NCI-H510A treated with DMSO at 0.1 percent for 48 hours (cell line): Measurements from ENCODE around the gene CREBZF.
"Not testable (repeated sequence)": the region's sequence is repeated elsewhere in the genome, so short reads cannot be mapped to it uniquely, and the experiment has no call there.

Experiments
- DNase-seq: peaks from one replicate; lab custom pipeline; 2025; lab: John Stamatoyannopoulos, UW

The CREBZF gene

DNA sequence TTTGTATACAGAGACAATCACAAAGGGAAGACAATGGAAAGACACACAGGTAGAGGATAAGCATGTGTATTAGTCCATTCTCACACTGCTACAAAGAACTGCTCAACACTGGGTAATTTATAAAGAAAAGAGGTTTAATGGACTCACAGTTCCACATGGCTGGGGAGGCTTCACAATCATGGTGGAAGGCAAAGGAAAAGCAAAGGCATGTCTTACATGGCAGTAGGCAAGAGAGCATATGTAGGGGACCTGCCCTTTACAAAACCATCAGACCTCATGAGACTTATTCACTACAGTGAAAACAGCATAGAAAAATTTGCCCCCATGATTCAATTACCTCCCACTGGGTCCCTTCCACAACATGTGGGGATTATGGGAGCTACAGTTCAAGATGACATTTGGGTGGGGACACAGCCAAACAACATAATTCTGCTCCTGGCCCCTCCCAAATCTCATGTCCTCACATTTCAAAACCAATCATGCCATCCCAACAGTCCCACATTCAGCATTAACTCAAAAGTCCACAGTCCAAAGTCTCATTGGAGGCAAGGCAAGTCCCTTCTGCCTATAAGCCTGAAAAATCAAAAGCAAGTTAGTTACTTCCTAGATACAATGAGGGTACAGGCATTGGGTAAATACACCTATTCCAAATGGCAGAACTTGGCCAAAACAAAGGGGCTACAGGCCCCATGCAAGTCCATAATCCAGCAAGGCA, 6.2 kb upstream of the CREBZF start:
- not testable (repeated sequence) for DNase-seq

DNA sequence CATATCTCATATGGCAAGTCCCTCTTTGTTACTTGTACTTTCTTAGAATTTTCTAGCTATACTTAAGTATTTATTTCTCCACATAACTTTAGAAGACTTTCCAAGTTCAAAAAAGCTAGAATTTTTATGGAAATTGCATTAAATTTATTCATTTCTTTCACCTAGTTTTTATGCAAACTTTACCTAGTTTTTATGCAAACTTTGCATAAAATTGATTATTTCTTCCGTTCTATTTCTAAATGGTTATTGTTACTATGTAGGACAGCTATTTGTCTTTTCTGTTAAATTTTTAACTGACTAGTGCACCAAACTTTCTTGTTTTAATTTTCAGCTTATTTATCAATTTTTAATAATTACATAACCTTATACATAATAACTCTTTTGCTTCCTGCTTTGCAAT, 3.2 kb upstream of the CREBZF start:
- DNase-seq, result no peak

- no peak for DNase-seq
Measured at GRCh38 chr11:85666687-85667086, 1.8 kb upstream of the CREBZF start.

GRCh38 chr11:85665733-85666132, 804 bp upstream of the CREBZF start:
- DNase-seq, result no peak

- DNase-seq, result peak; percentile 63
Measured at GRCh38 chr11:85663753-85664614, 945 bp downstream of the CREBZF start.

DNA sequence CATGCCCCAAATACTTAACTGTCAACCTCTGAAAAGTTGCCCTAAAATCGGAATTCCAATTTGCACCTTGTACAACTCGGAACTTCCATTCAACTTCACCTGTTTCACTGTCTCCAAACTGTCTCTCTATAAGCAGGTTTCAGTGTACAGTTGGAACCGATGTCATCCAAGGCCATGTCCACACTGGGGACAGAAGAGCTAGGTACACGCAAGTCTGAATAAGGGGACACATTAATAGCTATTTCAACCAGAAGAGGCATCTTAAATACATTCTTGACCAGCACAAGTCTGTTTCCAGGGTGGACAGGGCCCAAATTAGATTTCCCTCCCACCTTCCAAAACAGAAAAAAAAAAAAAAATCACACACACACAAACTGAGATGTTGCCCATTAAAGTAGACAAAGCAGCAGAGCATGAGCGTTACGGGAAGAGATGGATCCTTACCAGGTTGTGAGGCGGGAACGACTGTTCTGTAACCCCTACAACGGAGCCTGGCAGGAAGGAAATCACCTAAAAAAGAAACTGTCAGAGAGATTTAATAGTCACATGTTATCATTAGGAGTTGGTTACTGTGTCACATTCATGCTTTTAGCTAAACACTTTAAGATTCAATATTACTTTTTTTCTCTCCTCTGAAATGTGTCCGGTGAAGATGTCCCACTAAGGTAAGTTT, 1.7 kb downstream of the CREBZF start:
- DNase-seq, result no peak

DNA sequence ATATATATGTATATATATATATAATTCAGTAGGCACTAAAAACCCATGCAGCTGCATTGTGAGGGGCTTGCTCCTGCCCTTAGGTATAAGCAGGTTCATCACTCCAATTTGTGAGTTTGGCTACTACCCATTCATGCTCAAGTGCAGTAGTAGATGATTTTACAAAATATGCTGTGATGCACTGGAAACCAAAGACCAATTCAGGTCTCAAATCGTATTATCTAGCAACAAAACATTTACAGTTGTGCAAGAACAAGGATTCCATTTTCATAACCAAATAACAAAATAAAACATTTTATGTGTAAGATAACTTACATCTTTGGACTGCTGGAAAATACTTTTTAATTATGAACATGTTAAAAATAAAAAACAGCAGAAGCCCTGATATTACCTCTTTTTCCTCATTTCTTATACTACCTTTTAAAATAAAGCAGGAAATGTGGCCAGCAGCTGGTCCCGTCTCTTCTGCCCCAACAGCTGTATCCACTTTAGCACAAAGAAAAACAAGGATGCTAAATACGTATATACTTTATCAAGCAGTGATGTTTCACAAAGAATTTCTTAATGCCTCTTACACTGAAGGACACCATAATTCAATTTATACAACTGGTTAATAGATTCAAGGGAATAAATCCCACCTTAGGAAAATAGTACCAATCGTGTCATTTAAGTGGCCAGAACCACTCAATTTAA, 2.8 kb downstream of the CREBZF start:
- no peak for DNase-seq

- DNase-seq, result no peak
Measured at GRCh38 chr11:85658180-85658579, 6.7 kb downstream of the CREBZF start.

DNA sequence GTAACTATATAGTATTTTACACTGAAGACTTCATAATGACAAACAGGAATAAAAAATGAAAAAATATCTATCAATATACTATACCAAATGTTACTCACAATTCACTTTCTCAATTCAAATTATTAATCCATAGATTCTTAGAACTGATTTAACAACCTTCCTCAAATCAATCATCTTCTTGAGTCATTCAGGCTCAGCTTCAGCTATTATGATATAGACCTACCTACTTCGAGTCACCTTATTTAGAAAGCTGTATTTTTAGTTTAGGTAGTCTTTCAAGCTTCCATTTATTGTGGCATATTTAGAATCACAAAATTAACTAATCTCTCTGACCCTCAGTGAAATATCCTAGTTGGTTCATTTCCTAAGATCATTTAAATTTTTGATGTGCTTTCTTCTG, 8.2 kb downstream of the CREBZF start:
- DNase-seq, result no peak

- not testable (repeated sequence) for DNase-seq
Measured at GRCh38 chr11:85654343-85654742, 10.6 kb downstream of the CREBZF start.

GRCh38 chr11:85652786-85653447, 12.0 kb downstream of the CREBZF start:
- DNase-seq, result no peak

GRCh38 chr11:85651118-85651517, 13.8 kb downstream of the CREBZF start:
- no peak for DNase-seq

DNA sequence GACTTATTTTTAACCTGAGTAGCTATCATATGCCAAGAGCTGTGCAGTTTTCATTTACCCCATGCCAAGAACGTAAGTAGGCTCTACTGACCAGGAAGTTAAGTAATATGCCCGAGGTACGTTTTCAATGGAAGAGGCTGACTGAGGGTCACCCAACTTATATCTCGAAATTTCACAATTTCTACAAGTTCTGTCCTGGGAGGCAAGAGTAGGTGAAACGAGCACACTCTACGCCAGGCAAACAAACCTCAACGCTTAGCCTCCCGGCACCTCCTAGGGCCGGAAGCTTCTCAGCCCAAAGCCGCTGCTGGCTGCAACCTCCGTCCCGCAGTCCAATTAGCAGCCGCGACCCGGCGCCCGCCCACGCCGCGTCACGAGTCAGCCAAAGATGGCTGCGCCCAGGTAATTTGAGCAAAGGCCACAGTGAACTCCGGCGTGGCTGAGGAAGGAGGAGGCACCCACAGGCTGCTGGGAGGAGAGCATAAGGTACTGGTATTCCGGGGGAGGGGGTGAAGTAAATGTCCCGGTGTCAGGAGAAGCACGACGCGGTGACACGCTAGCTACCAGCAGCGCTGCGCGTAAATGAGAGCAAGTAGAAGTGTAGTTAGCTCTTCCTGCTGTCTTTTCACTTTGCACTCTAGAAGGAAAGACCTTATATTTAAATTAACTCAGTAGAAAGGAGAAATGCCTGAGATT, 17.2 kb downstream of the CREBZF start, which contains the start of gene TMEM126A:
TMEM126A (plus strand) TSS at position 364 of the 696 bp plus-strand sequence. CDS start 2,289 bp downstream, outside the sequence.
- peak; percentile 92 for DNase-seq

DNA sequence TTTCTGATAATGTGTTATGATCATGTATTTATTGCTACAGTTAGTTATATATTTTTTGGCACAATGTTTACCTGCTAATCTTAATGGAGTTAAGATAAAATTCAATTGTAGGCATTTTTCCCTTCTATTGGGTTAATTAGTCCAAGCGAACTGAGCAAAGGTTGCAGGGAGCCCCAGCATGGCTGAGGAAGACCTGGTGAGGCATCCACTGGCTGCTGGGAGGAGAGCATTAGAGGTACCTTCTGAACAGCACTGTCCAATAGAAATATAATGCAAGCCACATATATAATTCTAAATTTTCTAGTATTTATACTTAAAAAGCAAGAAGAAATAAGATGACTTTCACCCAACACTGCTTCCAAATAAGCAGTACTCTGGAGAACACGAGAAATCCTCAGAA, 17.9 kb downstream of the CREBZF start:
- no peak for DNase-seq

- DNase-seq, result no peak
Measured at GRCh38 chr11:85643191-85643614, 21.7 kb downstream of the CREBZF start.

DNA sequence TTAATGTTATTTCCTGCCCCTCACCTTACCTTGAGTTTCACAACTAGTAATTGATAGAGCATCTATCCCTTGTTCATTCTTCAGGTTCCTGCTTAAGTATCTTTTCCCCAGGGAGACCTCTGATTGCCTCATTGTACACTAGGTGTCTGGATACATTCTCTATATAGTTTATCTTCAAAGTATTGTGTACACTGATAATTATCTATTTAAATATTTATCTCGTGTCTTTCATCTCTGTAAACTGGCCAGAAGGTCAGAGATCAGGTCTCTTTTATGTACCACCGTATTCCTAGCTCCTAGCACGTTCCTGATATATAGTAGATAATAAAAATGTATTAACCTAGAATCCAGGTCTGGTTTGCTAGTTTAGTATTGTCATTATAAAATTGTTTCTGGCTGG, 30.2 kb downstream of the CREBZF start:
- DNase-seq, result no peak

GRCh38 chr11:85628771-85629341, 36.1 kb downstream of the CREBZF start:
- DNase-seq, result no peak

GRCh38 chr11:85627998-85628770, 36.7 kb downstream of the CREBZF start, which contains the start of gene TMEM126B:
TMEM126B (plus strand) TSS chr11:85628593; CDS start chr11:85628608, 15 bp downstream.
- peak; percentile 97 for DNase-seq

GRCh38 chr11:85627332-85627997, 37.5 kb downstream of the CREBZF start, which contains the start of gene DLG2:
DLG2 (minus strand) TSS chr11:85627344.
- peak; percentile 19 for DNase-seq
